ENCODE data around the gene SLC5A1.
"Not testable (repeated sequence)": the region's sequence is repeated elsewhere in the genome, so short reads cannot be mapped to it uniquely, and the experiment has no call there.

Gene SLC5A1

DNA sequence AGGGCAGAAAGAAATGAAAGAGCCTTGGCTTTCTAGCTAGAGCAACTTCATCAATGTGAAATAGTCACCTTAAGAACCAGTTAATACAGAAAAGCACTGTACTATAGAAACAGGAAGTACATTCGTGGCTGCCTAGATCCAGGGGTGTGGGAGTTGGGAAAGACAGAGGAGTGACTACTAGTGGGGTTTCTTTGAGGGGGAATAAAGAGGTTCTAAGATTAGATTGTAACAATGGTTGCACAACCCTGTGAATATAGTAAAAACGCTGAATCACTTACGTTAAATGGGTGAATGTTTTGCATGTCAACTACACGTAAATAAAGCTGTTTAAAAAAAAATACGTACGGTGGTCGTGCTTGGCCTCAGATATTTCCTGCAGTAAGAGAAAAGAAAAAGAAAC lies 107.6 kb downstream of the SLC5A1 start:
- not testable (repeated sequence) for DNase-seq

DNA sequence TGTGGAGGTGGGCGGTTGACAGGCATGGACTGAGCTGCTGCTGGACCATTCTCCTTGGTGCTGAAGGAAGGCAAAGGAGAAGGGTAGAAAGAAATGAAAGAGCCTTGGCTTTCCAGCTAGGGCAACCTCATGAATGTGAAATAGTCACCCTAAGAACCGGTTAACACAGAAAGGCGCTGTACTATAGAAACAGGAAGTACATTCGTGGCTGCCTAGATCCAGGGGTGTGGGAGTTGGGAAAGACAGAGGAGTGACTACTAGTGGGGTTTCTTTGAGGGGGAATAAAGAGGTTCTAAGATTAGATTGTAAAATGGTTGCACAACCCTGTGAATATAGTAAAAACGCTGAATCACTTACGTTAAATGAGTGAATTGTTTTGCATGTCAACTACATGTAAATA lies 108.6 kb downstream of the SLC5A1 start:
- not testable (repeated sequence) for DNase-seq

DNA sequence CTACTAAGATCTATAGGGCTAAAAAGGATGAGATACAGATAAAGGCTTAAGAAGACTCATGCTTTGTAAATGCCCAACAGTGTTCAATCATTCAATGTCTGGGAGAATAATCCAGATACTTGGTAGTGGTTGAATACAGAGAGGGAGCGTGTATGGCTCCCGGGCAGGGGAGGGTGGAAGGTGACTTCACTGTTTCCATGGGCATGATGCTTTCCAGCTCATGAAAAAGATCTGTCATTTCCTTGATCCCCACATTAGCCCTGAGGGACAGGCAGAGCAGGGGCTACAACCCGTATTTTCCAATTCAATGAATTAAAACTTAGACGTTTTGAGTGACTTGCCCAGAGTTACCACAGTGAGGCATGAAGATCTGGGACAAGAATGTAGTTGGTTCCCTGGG lies 111.7 kb downstream of the SLC5A1 start:
- not testable (repeated sequence) for DNase-seq

DNA sequence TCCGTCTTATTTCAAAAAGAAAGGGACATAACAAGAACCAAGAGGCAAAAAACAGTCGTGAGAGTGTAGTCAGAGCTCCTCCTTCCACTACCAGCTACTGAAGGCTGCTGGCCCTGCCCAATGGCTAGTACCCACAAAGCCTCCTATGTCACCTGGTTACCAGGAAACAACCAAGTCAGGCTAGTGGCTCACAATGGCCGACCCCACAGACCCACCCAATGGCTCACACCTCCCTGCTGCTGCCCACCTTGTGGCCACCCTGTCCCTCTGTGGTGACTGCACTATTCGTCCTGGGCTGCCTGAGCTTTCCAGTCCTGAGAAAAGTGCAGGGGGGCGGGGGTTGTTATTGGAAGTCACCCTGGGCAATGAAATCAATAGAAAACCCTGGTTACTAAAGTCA lies 114.6 kb downstream of the SLC5A1 start:
- not testable (repeated sequence) for DNase-seq

DNA sequence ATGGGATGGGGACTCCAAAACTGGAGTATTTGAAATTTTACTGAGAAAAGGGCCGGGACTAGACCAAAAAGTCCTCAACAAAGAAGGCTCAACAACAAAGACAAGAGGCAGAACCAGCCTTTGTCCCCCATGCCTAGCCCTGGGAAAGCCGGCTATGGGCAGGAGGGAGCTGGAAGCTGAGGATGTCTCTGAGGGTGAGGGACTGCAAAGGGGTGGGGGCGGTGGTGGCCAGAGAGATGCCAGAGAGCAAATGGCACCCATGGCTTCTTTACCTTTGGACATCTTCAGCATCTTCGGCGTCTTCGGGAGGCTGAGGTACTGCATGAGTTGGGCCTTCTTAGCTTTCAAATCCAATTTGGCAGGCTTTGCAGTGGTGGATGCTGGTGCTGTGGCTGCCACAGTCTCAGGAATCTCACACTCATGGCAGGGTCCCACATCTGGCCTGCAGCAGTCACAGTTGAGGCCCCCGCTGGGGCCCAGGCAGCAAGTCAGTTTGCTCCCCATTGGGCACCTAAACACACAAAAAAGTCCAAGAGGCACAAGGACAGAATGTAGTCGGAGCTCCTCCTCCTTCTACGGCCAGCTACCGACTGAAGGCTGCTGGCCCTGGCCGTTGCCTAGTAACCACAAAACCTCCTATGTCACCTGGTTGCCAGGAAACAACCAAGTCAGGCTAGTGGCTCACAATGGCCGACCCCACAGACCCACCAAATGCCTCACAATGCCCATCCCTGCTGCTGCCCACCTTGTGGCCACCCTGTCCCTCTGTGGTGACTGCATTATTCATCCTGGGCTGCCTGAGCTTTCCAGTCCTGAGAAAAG lies 115.9 kb downstream of the SLC5A1 start, which contains the start of gene C22orf42:
TSS of gene C22orf42 (minus strand) at position 592 of the 822 bp plus-strand sequence. CDS start at position 504, 88 bp downstream.
- no peak for DNase-seq

DNA sequence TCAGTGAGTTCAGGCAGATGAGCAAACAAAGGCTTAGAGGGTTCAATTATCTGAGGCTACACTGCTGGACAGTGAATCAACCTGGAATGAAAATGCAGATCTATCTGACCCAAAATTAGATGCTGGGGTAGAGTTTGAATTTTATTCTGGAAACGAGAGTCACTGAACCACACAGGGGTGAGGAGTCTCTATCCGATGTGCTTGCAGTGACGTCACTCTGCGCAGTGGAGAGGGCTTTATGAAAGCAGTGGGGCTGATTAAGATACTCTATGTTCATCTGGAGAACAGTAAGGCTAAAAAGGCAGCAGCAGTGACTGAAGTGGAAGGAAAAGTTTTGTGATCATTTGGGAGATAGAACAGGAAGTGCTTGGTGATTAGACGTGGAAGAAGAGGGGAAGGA lies 117.3 kb downstream of the SLC5A1 start:
- DNase-seq: not testable (repeated sequence)

Data from eye (tissue), 1 donor.